ENCODE results near the gene ESRP2. TPM values are rescaled to one million over a fixed set of nuclear protein-coding genes. Genes with fewer than 3 reads are reported as not detected.

Gene ESRP2
- total and polyA plus RNA-seq, 9 of the 15 experiments (the other 6 are each of a cell fraction or from before 2014, with no cell fraction given): 0.05 to 0.15 (median 0.07) TPM; not detected in 6

- H3K9me3 ChIP-seq (replicated peaks; ENCODE audit: control insufficient read depth, insufficient read depth, low read depth, low read length): no peaks in the 10 kb centered on the region
- H4K20me1 ChIP-seq (replicated peaks; ENCODE audit: control insufficient read depth, insufficient read depth, low read length): 0 out of 2 replicates have a peak, but pooled peaks cover 7% of the 10 kb centered on the region
- no peaks in the 10 kb centered on the region for H3K27me3 ChIP-seq (ENCODE audit: control insufficient read depth in 2 of 2, insufficient read depth in 2 of 2, low read length in 2 of 2)
- H3K4me2 ChIP-seq (ENCODE audit: insufficient read depth, low read length): no peak overlapping the region
- no peak overlapping the region for H3K9ac ChIP-seq (ENCODE audit: insufficient read depth in 1 of 2, low read depth in 2 of 2, low read length in 2 of 2)
- in situ Hi-C loops (cut with MboI): no loop called here
- intact Hi-C loops (cut with micrococcal nuclease): no loop called here
- peak overlapping the region; percentile 28; the same call in 1 of the 3 replicates for H3K27ac ChIP-seq (ENCODE audit: extremely low read depth, low read depth, low read length)
- ATAC-seq: peak; percentile 23; the same call in 1 of the 3 replicates
- no peak for TF ChIP-seq SMC3 (conservative IDR thresholded peaks at IDR 0.05; ENCODE audit: insufficient read depth, low read depth, low read length)
- no peak for TF ChIP-seq ZNF780A (CRISPR knock-in tag; IDR thresholded peaks at IDR 0.05)
- TF ChIP-seq RAD51 (IDR thresholded peaks at IDR 0.05; ENCODE audit: borderline replicate concordance, low read depth): no peak
- TF ChIP-seq ZNF3 (CRISPR knock-in tag; IDR thresholded peaks at IDR 0.05): no peak
- TF ChIP-seq, protein P1, sequence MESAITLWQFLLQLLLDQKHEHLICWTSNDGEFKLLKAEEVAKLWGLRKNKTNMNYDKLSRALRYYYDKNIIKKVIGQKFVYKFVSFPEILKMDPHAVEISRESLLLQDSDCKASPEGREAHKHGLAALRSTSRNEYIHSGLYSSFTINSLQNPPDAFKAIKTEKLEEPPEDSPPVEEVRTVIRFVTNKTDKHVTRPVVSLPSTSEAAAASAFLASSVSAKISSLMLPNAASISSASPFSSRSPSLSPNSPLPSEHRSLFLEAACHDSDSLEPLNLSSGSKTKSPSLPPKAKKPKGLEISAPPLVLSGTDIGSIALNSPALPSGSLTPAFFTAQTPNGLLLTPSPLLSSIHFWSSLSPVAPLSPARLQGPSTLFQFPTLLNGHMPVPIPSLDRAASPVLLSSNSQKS (CRISPR knock-in tag; IDR thresholded peaks at IDR 0.05): no peak
- TF ChIP-seq ZNF551 (CRISPR knock-in tag; IDR thresholded peaks at IDR 0.05): no peak
- no peak for TF ChIP-seq HEY1 (CRISPR knock-in tag; IDR thresholded peaks at IDR 0.05; ENCODE audit: borderline replicate concordance)
- TF ChIP-seq BRCA1 (IDR thresholded peaks at IDR 0.05): no peak
- no peak for TF ChIP-seq BRCA1 (CRISPR knock-in tag; IDR thresholded peaks at IDR 0.05)
- no peak for TF ChIP-seq GTF2B (IDR thresholded peaks at IDR 0.05; ENCODE audit: extremely low read depth, insufficient read length)
- TF ChIP-seq HNRNPL (IDR thresholded peaks at IDR 0.05; ENCODE audit: low read depth, low read length): no peak
- no peak for TF ChIP-seq ZNF589 (CRISPR knock-in tag; IDR thresholded peaks at IDR 0.05; ENCODE audit: low read depth)
- no peak for TF ChIP-seq PHB (CRISPR knock-in tag; IDR thresholded peaks at IDR 0.05)
- TF ChIP-seq SOX6 (IDR thresholded peaks at IDR 0.05): no peak
- no peak for TF ChIP-seq ZSCAN32 (CRISPR knock-in tag; IDR thresholded peaks at IDR 0.05)
- no peak for TF ChIP-seq SREBF2 (CRISPR knock-in tag; IDR thresholded peaks at IDR 0.05)
- TF ChIP-seq GATA2 (CRISPR knock-in tag; IDR thresholded peaks at IDR 0.05): no peak
- TF ChIP-seq CHCHD3 (CRISPR knock-in tag; IDR thresholded peaks at IDR 0.05): no peak
- peaks cover 32% of the 10 kb centered on the region for H3K79me2 ChIP-seq (ENCODE audit: control insufficient read depth, insufficient read depth, low read length)
- H3K9me1 ChIP-seq (ENCODE audit: control insufficient read depth, insufficient read depth, low read length): no peaks in the 10 kb centered on the region
- no TSS peak for BruUV-seq (replicated peaks)
- H2AFZ ChIP-seq (ENCODE audit: low read depth, low read length): no peak overlapping the region
- H3K4me3 ChIP-seq: no peak overlapping the region
- H3K4me1 ChIP-seq (replicated peaks in 1 of 2; ENCODE audit: control insufficient read depth in 2 of 2, insufficient read depth in 2 of 2, low read length in 2 of 2): peaks cover 0 to 23% of the 10 kb centered on the region in 2 experiments
- peak; percentile 48 for FAIRE-seq
- POLR2A ChIA-PET: interaction anchor here (0.6 to 1.8 kb wide), 11 partner anchors 10 to 578 kb away, joined by 3 to 8 read pairs (median 3); no protein-coding TSS in a partner anchor
- no peak for DNase-seq (ENCODE audit: extremely low read depth in 1 of 4, low spot score in 3 of 4)
- 63% methylated on average over 9 of the region's 9 CpGs for WGBS (ENCODE audit: insufficient coverage, low coverage, missing lambda C conversion rate)
- CTCF ChIA-PET (ENCODE audit: low intra/inter-chr PET ratio): interaction anchor here (0.6 kb wide), 1 partner anchor 699 kb away, joined by 3 read pairs; no protein-coding TSS in a partner anchor
- peaks cover 77% of the 10 kb centered on the region for H3K36me3 ChIP-seq (ENCODE audit: control insufficient read depth, insufficient read depth, low read length)
Measured at GRCh38 chr16:68283801-68284598, 48.1 kb upstream of the ESRP2 start.

Measured in K562 (cell line).